B cell (primary cell): ENCODE measurements around the gene EVI5L. TPM values are rescaled to one million over a fixed set of nuclear protein-coding genes. Genes with fewer than 3 reads are reported as not detected.

Experiments used
- ATAC-seq: fragments of 200-7000 bp; cut with Tn5 transposase; one replicate; pipeline ENCODE4 v1.10.0; 2021; ENCODE audit warnings: low read depth, mild to moderate bottlenecking, moderate number of reproducible peaks, moderate library complexity
- CTCF ChIA-PET: fragments of 350-600 bp; sonication (Branson Sonifier 250); formaldehyde crosslinking; loops from one replicate; lab custom pipeline; 2021; ENCODE audit warnings: antibody characterized with exemption, inconsistent platforms; lab: Charles Lee
- POLR2A ChIA-PET: fragments of 350-600 bp; sonication (Branson Sonifier 250); formaldehyde crosslinking; loops from one replicate; lab custom pipeline; 2021; ENCODE audit warnings: antibody characterized with exemption; lab: Charles Lee
- DNase-seq: peaks from one replicate; pipeline ENCODE4 v3.0.0; 2013
- H2AFZ ChIP-seq: 2 replicates; pipeline ENCODE4 v1.6.1; 2012; ENCODE audit warnings: mild to moderate bottlenecking, low read depth, low read length; ENCODE audit not compliant: insufficient read depth, poor library complexity, severe bottlenecking
- H3K27ac ChIP-seq, 2 donors: 1 replicate in 1 of 2; 2 replicates in 1 of 2; pipeline ENCODE4 v1.5.1; 2012 to 2013; ENCODE audit warnings: low read length in 2 of 2, mild to moderate bottlenecking in 2 of 2, moderate library complexity in 1 of 2
- H3K27me3 ChIP-seq, 4 experiments: fragments of 200-600 bp in 1 of 4; sonication (generic) in 1 of 4; replicated peaks in 1 of 4; 1 replicate in 2 of 4; 2 replicates in 2 of 4; pipeline versions ENCODE4 v1.6.1 to v1.7.0; 2013 to 2016; ENCODE audit warnings: low read length in 3 of 4, mild to moderate bottlenecking in 2 of 4, mixed read lengths in 1 of 4, moderate library complexity in 1 of 4; ENCODE audit not compliant: insufficient read depth in 4 of 4, control insufficient read depth in 3 of 4; ENCODE audit errors: control extremely low read depth in 1 of 4
- H3K36me3 ChIP-seq, 2 experiments: replicated peaks in 1 of 2; 1 replicate in 1 of 2; 2 replicates in 1 of 2; pipeline versions ENCODE4 v1.6.1 to v1.7.1; 2013; ENCODE audit warnings: low read length in 1 of 2; ENCODE audit not compliant: insufficient read depth in 2 of 2, control insufficient read depth in 1 of 2; ENCODE audit errors: control extremely low read depth in 1 of 2, extremely low read depth in 1 of 2
- H3K4me1 ChIP-seq, 2 donors: fragments of 200-600 bp in 1 of 2; sonication (generic) in 1 of 2; 1 replicate in 1 of 2; 2 replicates in 1 of 2; pipeline versions ENCODE4 v1.5.1 to v1.6.1; 2013 to 2017; ENCODE audit warnings: low read length in 2 of 2; ENCODE audit not compliant: control insufficient read depth in 2 of 2, insufficient read depth in 2 of 2
- H3K4me2 ChIP-seq: replicated peaks from 2 replicates; pipeline ENCODE3; 2012; ENCODE audit warnings: mild to moderate bottlenecking, low read depth, low read length; ENCODE audit not compliant: poor library complexity, severe bottlenecking
- H3K4me3 ChIP-seq, 5 experiments: fragments of 200-600 bp in 1 of 5; sonication (generic) in 1 of 5; 1 replicate in 3 of 5; 2 replicates in 2 of 5; pipeline versions ENCODE4 v1.5.1 to v1.7.0; 2011 to 2016; ENCODE audit warnings: low read length in 4 of 5, mild to moderate bottlenecking in 4 of 5, low read depth in 2 of 5, control low read depth in 1 of 5, moderate library complexity in 1 of 5; ENCODE audit not compliant: insufficient read depth in 1 of 5; ENCODE audit errors: control extremely low read depth in 1 of 5, extremely low read depth in 1 of 5
- H3K79me2 ChIP-seq: fragments of 200-600 bp; sonication (generic); one replicate; pipeline ENCODE4 v1.6.0; 2016; ENCODE audit warnings: low read length; ENCODE audit not compliant: control insufficient read depth, insufficient read depth
- H3K9ac ChIP-seq: fragments of 200-600 bp; sonication (generic); 2 replicates; pipeline ENCODE4 v1.6.1; 2017; ENCODE audit warnings: mild to moderate bottlenecking, low read length, moderate library complexity
- H3K9me3 ChIP-seq, 3 donors: one replicate each; pipeline versions ENCODE4 v1.6.1 to v1.7.1; 2013; ENCODE audit warnings: low read length in 2 of 3; ENCODE audit not compliant: control insufficient read depth in 2 of 3, insufficient read depth in 1 of 3; ENCODE audit errors: control extremely low read depth in 1 of 3
- H4K20me1 ChIP-seq: 2 replicates; pipeline ENCODE4 v1.6.0; 2012; ENCODE audit warnings: mild to moderate bottlenecking, low read length; ENCODE audit not compliant: insufficient read depth, control insufficient read depth, poor library complexity, severe bottlenecking
- H3K27ac Mint-ChIP-seq: one replicate; pipeline ENCODE4 v1.8.0; 2021; ENCODE audit warnings: mixed read lengths
- H3K27me3 Mint-ChIP-seq: one replicate; pipeline ENCODE4 v1.8.0; 2021; ENCODE audit warnings: mixed read lengths
- H3K4me1 Mint-ChIP-seq: one replicate; pipeline ENCODE4 v1.8.0; 2021; ENCODE audit warnings: mixed read lengths
- H3K4me3 Mint-ChIP-seq: one replicate; pipeline ENCODE4 v1.8.0; 2021; ENCODE audit warnings: mixed read lengths
- H3K9me3 Mint-ChIP-seq: one replicate; pipeline ENCODE4 v1.8.0; 2022; ENCODE audit warnings: mixed read lengths; ENCODE audit not compliant: insufficient read depth
- CTCF ChIP-seq: fragments of 200-600 bp; IDR thresholded peaks from one replicate; pipeline ENCODE4 v1.8.0; 2022; ENCODE audit warnings: antibody characterized with exemption, mild to moderate bottlenecking
- EZH2 ChIP-seq: IDR thresholded peaks from 2 replicates; pipeline ENCODE4 v1.6.1; 2012; ENCODE audit warnings: borderline replicate concordance, low read depth, mild to moderate bottlenecking, moderate library complexity, low read length; ENCODE audit not compliant: insufficient read depth, poor library complexity, severe bottlenecking
- WGBS: methylation state at CpG from one replicate; pipeline ENCODE4 v1.1.5; 2013; ENCODE audit warnings: missing lambda C conversion rate; ENCODE audit not compliant: insufficient coverage; 5-methylcytosine and 5-hydroxymethylcytosine counted together
- intact Hi-C: fragments of 100-400 bp; cut with micrococcal nuclease; formaldehyde crosslinking; loops from one replicate; pipeline ENCODE4 v1.10.0; 2022
- polyA plus RNA-seq: library from polyadenylated mRNA; depleted of rRNA; stranded (reverse); fragments of >200 nt; gene quantifications from 2 replicates; pipeline ENCODE4 v1.2.3, GENCODE V29; 2012
- total RNA-seq, 2 donors: library from RNA; stranded (reverse); fragments of 120-200 nt in 1 of 2; gene quantifications; 1 replicate in 1 of 2; 2 replicates in 1 of 2; pipeline versions ENCODE4 v1.2.3 to v1.2.4, GENCODE V29; 2013 to 2022

EVI5L gene
- total and polyA plus RNA-seq, 2 donors (not counting 1 experiment from before 2014, with no cell fraction given), result 7.9 to 11.8 TPM

- TF ChIP-seq EZH2, result no peak
- no peak for TF ChIP-seq CTCF
- Mint-ChIP-seq H3K27ac (no peak overlapping the region), H3K9me3 (no peaks in the 10 kb centered on the region), H3K4me3 (no peak overlapping the region), H3K4me1 (no peaks in the 10 kb centered on the region), H3K27me3 (no peaks in the 10 kb centered on the region)
- POLR2A ChIA-PET, result no interaction called here
- WGBS, result 95% methylated on average over 20 of the region's 20 CpGs
- Histone ChIP-seq H3K36me3 (no peaks in the 10 kb centered on the region), H3K79me2 (peaks cover 13% of the 10 kb centered on the region), H3K27ac (no peak overlapping the region), H3K9ac (no peak overlapping the region), H2AFZ (no peak overlapping the region), H3K4me3 (no peak overlapping the region), H3K27me3 (no peaks in the 10 kb centered on the region), H3K4me1 (no peaks in the 10 kb centered on the region), H4K20me1 (peaks cover 11% of the 10 kb centered on the region), H3K9me3 (peaks cover 0 to 1% (median 0%) of the 10 kb centered on the region in 3 donors), H3K4me2 (no peak overlapping the region)
- intact Hi-C loops, result no loop called here
- no peak for ATAC-seq
- no peak for DNase-seq
- CTCF ChIA-PET, result no interaction called here
Observed at GRCh38 chr19:7845390-7846154, 15.6 kb downstream of the EVI5L start.

- no peaks in the 10 kb centered on the region for H3K9me3 ChIP-seq
- Mint-ChIP-seq H3K4me1 (no peaks in the 10 kb centered on the region), H3K4me3 (no peak overlapping the region), H3K27ac (no peak overlapping the region), H3K27me3 (no peaks in the 10 kb centered on the region), H3K9me3 (no peaks in the 10 kb centered on the region)
- POLR2A ChIA-PET, result no interaction called here
- intact Hi-C loops, result no loop called here
- ATAC-seq (no peak), DNase-seq (no peak)
- TF ChIP-seq EZH2 (no peak), CTCF (no peak)
- peaks cover 11% of the 10 kb centered on the region for H4K20me1 ChIP-seq
- no peak overlapping the region for H3K4me3 ChIP-seq
- H3K9ac ChIP-seq, result no peak overlapping the region
- no peaks in the 10 kb centered on the region for H3K27me3 ChIP-seq
- WGBS, result 95% methylated on average over 13 of the region's 19 CpGs
- CTCF ChIA-PET, result no interaction called here
- H2AFZ ChIP-seq, result no peak overlapping the region
- H3K27ac ChIP-seq, result no peak overlapping the region
- no peaks in the 10 kb centered on the region for H3K4me1 ChIP-seq
- H3K79me2 ChIP-seq, result peaks cover 13% of the 10 kb centered on the region
- no peak overlapping the region for H3K4me2 ChIP-seq
- no peaks in the 10 kb centered on the region for H3K36me3 ChIP-seq
Observed at GRCh38 chr19:7846155-7846646, 16.2 kb downstream of the EVI5L start.
